Osteocyte (in vitro differentiated cells): ENCODE data around the gene HSD11B1L. TPM values are rescaled to one million over a fixed set of nuclear protein-coding genes. Genes with fewer than 3 reads are reported as not detected.

Experiments used
- DNase-seq: peaks from one replicate; pipeline ENCODE4 v3.0.0; 2021; ENCODE audit warnings: mixed read lengths; ENCODE audit not compliant: unreplicated experiment; ENCODE audit errors: extremely low spot score
- H3K27ac Mint-ChIP-seq: one replicate; pipeline ENCODE4 v1.8.0; 2021; ENCODE audit warnings: mild to moderate bottlenecking, mixed read lengths; ENCODE audit not compliant: unreplicated experiment
- H3K27me3 Mint-ChIP-seq: one replicate; pipeline ENCODE4 v1.8.0; 2021; ENCODE audit warnings: mixed read lengths; ENCODE audit not compliant: unreplicated experiment
- H3K36me3 Mint-ChIP-seq: one replicate; pipeline ENCODE4 v1.8.0; 2021; ENCODE audit warnings: mixed read lengths; ENCODE audit not compliant: unreplicated experiment
- H3K4me1 Mint-ChIP-seq: one replicate; pipeline ENCODE4 v1.8.0; 2021; ENCODE audit warnings: mixed read lengths; ENCODE audit not compliant: unreplicated experiment
- H3K4me3 Mint-ChIP-seq: one replicate; pipeline ENCODE4 v1.8.0; 2021; ENCODE audit warnings: mild to moderate bottlenecking, moderate library complexity, mixed read lengths; ENCODE audit not compliant: unreplicated experiment
- H3K9me3 Mint-ChIP-seq: one replicate; pipeline ENCODE4 v1.8.0; 2021; ENCODE audit warnings: mixed read lengths; ENCODE audit not compliant: unreplicated experiment
- total RNA-seq: library from RNA; stranded (reverse); gene quantifications from 2 replicates; pipeline ENCODE4 v1.2.1, GENCODE V29; 2021
- TF ChIP-seq, protein P1 (sequence below): fragments of 200-600 bp; sonication (generic); IDR thresholded peaks from 2 replicates; pipeline ENCODE4 v1.5.0; 2021; ENCODE audit warnings: antibody characterized with exemption, mild to moderate bottlenecking, moderate library complexity

The HSD11B1L gene
- total RNA-seq, 1 donor from 2014 or later, result 10.7 TPM

- TF ChIP-seq, protein P1, sequence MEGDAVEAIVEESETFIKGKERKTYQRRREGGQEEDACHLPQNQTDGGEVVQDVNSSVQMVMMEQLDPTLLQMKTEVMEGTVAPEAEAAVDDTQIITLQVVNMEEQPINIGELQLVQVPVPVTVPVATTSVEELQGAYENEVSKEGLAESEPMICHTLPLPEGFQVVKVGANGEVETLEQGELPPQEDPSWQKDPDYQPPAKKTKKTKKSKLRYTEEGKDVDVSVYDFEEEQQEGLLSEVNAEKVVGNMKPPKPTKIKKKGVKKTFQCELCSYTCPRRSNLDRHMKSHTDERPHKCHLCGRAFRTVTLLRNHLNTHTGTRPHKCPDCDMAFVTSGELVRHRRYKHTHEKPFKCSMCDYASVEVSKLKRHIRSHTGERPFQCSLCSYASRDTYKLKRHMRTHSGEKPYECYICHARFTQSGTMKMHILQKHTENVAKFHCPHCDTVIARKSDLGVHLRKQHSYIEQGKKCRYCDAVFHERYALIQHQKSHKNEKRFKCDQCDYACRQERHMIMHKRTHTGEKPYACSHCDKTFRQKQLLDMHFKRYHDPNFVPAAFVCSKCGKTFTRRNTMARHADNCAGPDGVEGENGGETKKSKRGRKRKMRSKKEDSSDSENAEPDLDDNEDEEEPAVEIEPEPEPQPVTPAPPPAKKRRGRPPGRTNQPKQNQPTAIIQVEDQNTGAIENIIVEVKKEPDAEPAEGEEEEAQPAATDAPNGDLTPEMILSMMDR, result no peak
- DNase-seq, result no peak
- no peak overlapping the region for H3K27ac Mint-ChIP-seq
- H3K9me3 Mint-ChIP-seq, result no peaks in the 10 kb centered on the region
- H3K27me3 Mint-ChIP-seq, result no peaks in the 10 kb centered on the region
- peaks cover 43% of the 10 kb centered on the region for H3K36me3 Mint-ChIP-seq
- H3K4me3 Mint-ChIP-seq, result no peak overlapping the region
- H3K4me1 Mint-ChIP-seq, result no peaks in the 10 kb centered on the region
These were observed 36.8 kb upstream of the HSD11B1L start for GRCh38 chr19:5644037-5644436.

GRCh38 chr19:5645409-5645808 lies 35.4 kb upstream of the HSD11B1L start:
- TF ChIP-seq, protein P1, result no peak
- no peaks in the 10 kb centered on the region for H3K9me3 Mint-ChIP-seq
- no peaks in the 10 kb centered on the region for H3K4me1 Mint-ChIP-seq
- H3K27ac Mint-ChIP-seq, result no peak overlapping the region
- H3K4me3 Mint-ChIP-seq, result no peak overlapping the region
- peaks cover 52% of the 10 kb centered on the region for H3K36me3 Mint-ChIP-seq
- no peaks in the 10 kb centered on the region for H3K27me3 Mint-ChIP-seq
- no peak for DNase-seq

- TF ChIP-seq, protein P1, result no peak
- H3K36me3 Mint-ChIP-seq, result peaks cover 56% of the 10 kb centered on the region
- H3K27me3 Mint-ChIP-seq, result no peaks in the 10 kb centered on the region
- no peak overlapping the region for H3K4me3 Mint-ChIP-seq
- H3K4me1 Mint-ChIP-seq, result no peaks in the 10 kb centered on the region
- DNase-seq, result no peak
- H3K27ac Mint-ChIP-seq, result no peak overlapping the region
- no peaks in the 10 kb centered on the region for H3K9me3 Mint-ChIP-seq
These were observed 34.1 kb upstream of the HSD11B1L start for GRCh38 chr19:5646703-5647102.

GRCh38 chr19:5648464-5648863 lies 32.4 kb upstream of the HSD11B1L start:
- DNase-seq, result no peak
- no peaks in the 10 kb centered on the region for H3K9me3 Mint-ChIP-seq
- TF ChIP-seq, protein P1, result no peak
- H3K36me3 Mint-ChIP-seq, result peaks cover 65% of the 10 kb centered on the region
- H3K27me3 Mint-ChIP-seq, result no peaks in the 10 kb centered on the region
- no peaks in the 10 kb centered on the region for H3K4me1 Mint-ChIP-seq
- no peak overlapping the region for H3K27ac Mint-ChIP-seq
- H3K4me3 Mint-ChIP-seq, result no peak overlapping the region

- H3K27me3 Mint-ChIP-seq, result no peaks in the 10 kb centered on the region
- no peak for DNase-seq
- no peaks in the 10 kb centered on the region for H3K9me3 Mint-ChIP-seq
- no peak overlapping the region for H3K4me3 Mint-ChIP-seq
- no peaks in the 10 kb centered on the region for H3K4me1 Mint-ChIP-seq
- H3K36me3 Mint-ChIP-seq, result peaks cover 56% of the 10 kb centered on the region
- TF ChIP-seq, protein P1, result no peak
- H3K27ac Mint-ChIP-seq, result no peak overlapping the region
These were observed 29.5 kb upstream of the HSD11B1L start for GRCh38 chr19:5651361-5651760.
